ENCODE results near the gene GRIK4.

The GRIK4 gene

DNA sequence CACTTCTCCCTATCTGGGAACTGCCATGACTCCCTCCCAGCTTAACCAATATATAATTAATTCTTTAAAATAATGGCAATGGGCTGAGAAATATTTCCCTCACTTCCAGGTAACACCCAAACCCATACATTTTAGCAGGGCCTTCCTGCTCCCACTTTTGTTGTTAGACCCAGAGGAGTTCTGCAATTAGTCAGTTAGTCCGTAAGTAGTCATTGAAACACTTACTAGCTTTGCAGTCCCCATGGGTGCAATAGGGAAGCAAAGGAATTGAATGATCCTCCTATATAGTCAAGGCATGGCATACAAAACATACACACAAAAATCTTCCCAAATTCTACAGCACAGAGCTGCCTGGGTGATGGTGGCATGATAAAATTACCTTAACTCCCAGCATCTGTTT is 258.4 kb downstream of the GRIK4 start:
- Histone ChIP-seq H3K27me3 (ENCODE audit: control insufficient read depth, insufficient read depth, low read length) (no peaks in the 10 kb centered on the region), H3K9ac (ENCODE audit: low read length) (no peak overlapping the region), H3K9me3 (ENCODE audit: control insufficient read depth, insufficient read depth, low read depth, low read length) (peaks cover 20% of the 10 kb centered on the region), H3K4me1 (ENCODE audit: control insufficient read depth, insufficient read depth, low read length) (peaks cover 7% of the 10 kb centered on the region; the same call in 1 of the 2 replicates), H3K4me3 (ENCODE audit: low read depth, low read length) (no peak overlapping the region), H3K27ac (ENCODE audit: low read depth, low read length) (no peak overlapping the region), H3K36me3 (ENCODE audit: control insufficient read depth, insufficient read depth, low read length) (no peaks in the 10 kb centered on the region)

DNA sequence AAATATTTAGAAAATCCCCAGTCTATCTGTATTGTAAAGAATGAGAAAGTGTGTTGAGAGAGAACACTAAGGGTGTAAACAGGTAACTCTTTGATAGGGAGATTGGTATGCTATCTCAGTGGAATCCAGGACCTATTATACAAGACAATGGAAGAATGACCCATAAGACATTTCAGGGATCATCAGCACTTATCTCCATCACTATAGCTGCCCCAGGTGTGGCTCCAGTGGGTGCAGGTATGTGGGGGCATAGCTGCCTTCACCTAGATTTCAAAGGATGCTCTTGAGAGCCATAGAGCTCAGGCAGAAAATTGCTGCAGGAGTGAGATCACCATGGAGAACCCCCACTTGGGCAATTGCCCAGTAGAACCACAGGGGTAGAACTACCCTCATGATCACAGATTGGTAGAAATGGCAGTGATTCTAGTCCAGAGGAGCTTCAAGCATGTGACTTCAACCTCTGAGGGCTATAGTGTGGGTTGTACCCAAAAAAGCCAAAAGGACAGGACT is 260.1 kb downstream of the GRIK4 start:
- Histone ChIP-seq H3K27ac (ENCODE audit: low read depth, low read length) (no peak overlapping the region), H3K9ac (ENCODE audit: low read length) (no peak overlapping the region), H3K4me3 (ENCODE audit: low read depth, low read length) (no peak overlapping the region), H3K9me3 (ENCODE audit: control insufficient read depth, insufficient read depth, low read depth, low read length) (peaks cover 20% of the 10 kb centered on the region), H3K27me3 (ENCODE audit: control insufficient read depth, insufficient read depth, low read length) (no peaks in the 10 kb centered on the region), H3K36me3 (ENCODE audit: control insufficient read depth, insufficient read depth, low read length) (no peaks in the 10 kb centered on the region), H3K4me1 (ENCODE audit: control insufficient read depth, insufficient read depth, low read length) (peaks cover 17% of the 10 kb centered on the region)

DNA sequence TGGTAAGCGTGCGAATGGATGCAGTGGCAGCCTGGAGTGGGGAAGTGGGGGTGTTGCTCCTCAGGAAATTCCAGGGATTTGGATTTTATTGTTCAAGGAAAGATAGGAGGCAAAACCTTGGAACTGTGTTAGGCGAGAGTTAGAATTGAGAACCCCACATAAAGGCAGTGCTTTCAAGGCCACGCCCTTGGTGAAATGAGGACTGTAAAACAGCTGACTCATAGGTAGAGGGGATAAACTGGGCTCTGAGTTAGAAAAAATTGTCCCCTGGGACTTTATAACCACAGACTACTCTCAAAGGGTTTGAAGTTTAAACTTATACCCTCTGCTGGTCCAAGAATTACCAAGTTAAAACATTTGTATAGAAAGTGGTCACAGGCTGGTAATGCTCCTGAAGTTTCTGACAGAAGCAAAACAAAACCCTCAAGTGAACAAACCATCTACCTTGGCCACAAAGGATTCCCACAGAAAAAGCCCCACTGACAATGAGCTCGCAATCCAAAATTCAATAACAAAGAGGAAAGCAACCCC is 262.0 kb downstream of the GRIK4 start:
- Histone ChIP-seq H3K4me1 (ENCODE audit: control insufficient read depth, insufficient read depth, low read length) (peaks cover 25% of the 10 kb centered on the region), H3K4me3 (ENCODE audit: low read depth, low read length) (no peak overlapping the region), H3K27me3 (ENCODE audit: control insufficient read depth, insufficient read depth, low read length) (no peaks in the 10 kb centered on the region), H3K36me3 (ENCODE audit: control insufficient read depth, insufficient read depth, low read length) (no peaks in the 10 kb centered on the region), H3K9ac (ENCODE audit: low read length) (no peak overlapping the region), H3K27ac (ENCODE audit: low read depth, low read length) (no peak overlapping the region), H3K9me3 (ENCODE audit: control insufficient read depth, insufficient read depth, low read depth, low read length) (peaks cover 11% of the 10 kb centered on the region)

DNA sequence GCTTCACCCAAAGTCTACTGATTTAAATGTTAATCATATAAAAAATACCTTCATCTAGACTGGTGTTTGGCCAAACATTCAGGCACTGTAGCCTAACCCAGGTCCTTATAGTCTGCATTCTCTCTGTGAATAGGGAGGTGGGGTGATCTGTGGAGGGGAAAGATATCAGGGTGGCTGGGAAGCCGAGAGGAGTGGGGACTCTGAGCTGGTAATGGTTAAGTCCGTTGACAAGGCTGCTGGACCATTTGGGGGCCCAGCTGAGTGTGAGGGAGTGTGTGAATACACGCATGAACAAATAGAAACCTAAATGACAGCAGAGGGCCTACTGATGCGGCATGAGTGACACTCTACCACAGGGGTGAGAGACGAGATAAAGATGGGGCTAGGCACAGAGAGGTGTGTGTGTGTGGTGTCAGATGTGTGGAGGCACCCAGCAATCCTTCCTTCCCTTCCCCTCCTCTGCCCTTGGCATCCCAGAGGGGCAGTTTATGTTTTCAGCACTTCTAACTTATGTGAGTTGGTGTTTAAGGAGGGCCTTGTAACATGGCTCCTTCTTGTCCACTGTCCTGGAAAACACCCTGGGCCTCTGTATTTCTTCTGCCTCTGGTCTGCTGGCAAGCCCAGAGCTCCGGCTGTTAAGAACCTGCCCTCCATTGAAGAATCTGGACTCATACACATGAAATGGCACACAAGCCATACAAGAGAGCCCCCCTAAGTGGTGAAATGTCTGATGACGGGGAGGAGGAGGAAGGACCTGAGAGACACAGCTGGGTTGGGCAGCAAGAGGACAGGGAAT is 263.2 kb downstream of the GRIK4 start:
- Histone ChIP-seq H3K27me3 (ENCODE audit: control insufficient read depth, insufficient read depth, low read length) (no peaks in the 10 kb centered on the region), H3K36me3 (ENCODE audit: control insufficient read depth, insufficient read depth, low read length) (no peaks in the 10 kb centered on the region), H3K9ac (ENCODE audit: low read length) (no peak overlapping the region), H3K4me1 (ENCODE audit: control insufficient read depth, insufficient read depth, low read length) (peaks cover 34% of the 10 kb centered on the region), H3K4me3 (ENCODE audit: low read depth, low read length) (no peak overlapping the region), H3K9me3 (ENCODE audit: control insufficient read depth, insufficient read depth, low read depth, low read length) (peaks cover 11% of the 10 kb centered on the region), H3K27ac (ENCODE audit: low read depth, low read length) (no peak overlapping the region)

DNA sequence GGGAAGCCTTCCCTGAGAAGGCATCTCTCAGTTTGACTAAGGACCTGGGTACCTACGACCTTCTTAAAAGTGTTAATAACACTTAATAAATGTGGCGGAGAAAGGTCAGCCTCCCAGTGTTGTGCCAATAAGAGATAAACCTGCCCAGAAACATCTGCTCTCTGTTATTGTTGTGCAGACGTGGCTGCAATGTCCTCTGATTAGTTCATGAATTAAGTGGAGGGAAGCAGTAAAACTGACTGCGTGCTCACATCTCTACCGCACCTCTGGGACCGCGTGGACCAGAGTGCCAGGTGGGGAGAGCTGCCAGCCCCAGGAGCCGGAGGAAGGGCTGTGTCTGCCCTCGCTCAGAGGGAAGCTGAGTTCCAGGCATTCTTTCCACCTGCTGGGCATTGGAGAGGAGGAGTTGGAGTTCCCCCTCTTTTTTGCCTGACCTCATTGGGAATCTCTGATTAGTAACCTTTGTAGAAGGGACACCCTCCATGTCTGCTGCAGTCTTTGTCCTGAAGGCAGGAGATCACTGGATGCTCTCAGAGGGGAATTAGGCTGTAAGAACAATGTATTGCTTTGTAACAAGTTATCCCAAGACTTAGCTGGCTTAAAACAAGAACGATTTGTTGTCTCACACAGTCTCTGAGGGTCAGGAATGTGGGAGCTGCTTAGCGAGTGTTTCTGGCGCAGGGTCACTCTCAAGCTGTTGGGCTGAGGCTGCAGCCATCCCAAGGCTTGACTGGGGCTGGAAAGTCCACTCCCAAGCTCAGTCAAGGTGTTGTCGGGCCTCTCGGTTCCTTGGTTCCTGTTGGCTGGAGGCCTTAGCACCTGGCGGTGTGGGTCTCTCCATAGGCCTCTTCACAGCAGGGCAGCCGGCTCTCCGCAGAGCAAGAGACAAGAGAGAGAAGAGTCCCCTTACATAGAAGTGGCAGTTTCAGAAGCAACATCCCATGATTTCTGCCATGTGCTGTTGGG is 264.7 kb downstream of the GRIK4 start:
- Histone ChIP-seq H3K4me1 (ENCODE audit: control insufficient read depth, insufficient read depth, low read length) (peaks cover 31% of the 10 kb centered on the region), H3K4me3 (ENCODE audit: low read depth, low read length) (no peak overlapping the region), H3K9me3 (ENCODE audit: control insufficient read depth, insufficient read depth, low read depth, low read length) (peaks cover 11% of the 10 kb centered on the region), H3K27me3 (ENCODE audit: control insufficient read depth, insufficient read depth, low read length) (no peaks in the 10 kb centered on the region), H3K36me3 (ENCODE audit: control insufficient read depth, insufficient read depth, low read length) (no peaks in the 10 kb centered on the region), H3K27ac (ENCODE audit: low read depth, low read length) (no peak overlapping the region), H3K9ac (ENCODE audit: low read length) (no peak overlapping the region)

DNA sequence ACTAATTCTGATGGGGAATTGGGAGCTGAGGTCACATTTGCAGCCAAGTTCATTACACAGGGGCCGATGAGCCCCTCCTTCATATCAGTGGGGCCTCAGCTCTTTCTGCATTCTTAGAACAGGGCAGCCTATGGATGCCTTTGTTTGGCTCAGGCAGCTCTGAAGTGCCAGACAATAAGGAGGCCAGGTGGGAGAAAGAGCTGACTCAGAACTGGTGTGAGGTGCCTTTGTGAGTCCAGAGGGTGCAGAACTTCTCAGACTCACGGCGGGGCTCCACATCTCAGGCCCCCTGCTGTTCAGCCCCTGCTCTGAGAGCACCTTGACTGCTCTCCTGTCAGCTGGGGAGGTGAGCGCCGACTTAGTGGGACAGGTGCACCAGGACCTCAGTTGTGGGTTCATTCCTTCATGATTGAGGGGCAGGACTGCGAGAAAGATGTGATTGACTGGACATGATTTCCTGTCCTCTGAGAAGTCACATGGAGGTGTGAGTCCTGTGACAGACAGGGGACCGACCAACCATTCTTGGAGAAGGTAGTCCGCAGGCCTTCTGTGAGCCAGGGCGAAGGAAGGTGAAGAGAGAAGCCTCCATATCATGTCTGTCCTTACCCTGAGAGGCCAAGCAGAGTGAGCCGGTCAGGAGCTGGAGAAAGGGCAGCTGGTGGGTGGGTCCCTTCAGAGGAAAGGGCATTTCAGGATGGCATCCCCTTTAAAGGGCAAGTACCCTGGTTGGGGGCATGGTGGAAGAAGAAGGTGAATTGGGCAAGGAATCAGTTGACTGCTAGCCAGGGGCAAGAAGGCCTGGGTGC is 267.3 kb downstream of the GRIK4 start:
- no peak overlapping the region for H3K27ac ChIP-seq (ENCODE audit: low read depth, low read length)
- peaks cover 2% of the 10 kb centered on the region for H3K9me3 ChIP-seq (ENCODE audit: control insufficient read depth, insufficient read depth, low read depth, low read length)
- no peaks in the 10 kb centered on the region for H3K36me3 ChIP-seq (ENCODE audit: control insufficient read depth, insufficient read depth, low read length)
- no peak overlapping the region for H3K4me3 ChIP-seq (ENCODE audit: low read depth, low read length)
- no peaks in the 10 kb centered on the region for H3K27me3 ChIP-seq (ENCODE audit: control insufficient read depth, insufficient read depth, low read length)
- peaks cover 36% of the 10 kb centered on the region for H3K4me1 ChIP-seq (ENCODE audit: control insufficient read depth, insufficient read depth, low read length)
- no peak overlapping the region for H3K9ac ChIP-seq (ENCODE audit: low read length)

DNA sequence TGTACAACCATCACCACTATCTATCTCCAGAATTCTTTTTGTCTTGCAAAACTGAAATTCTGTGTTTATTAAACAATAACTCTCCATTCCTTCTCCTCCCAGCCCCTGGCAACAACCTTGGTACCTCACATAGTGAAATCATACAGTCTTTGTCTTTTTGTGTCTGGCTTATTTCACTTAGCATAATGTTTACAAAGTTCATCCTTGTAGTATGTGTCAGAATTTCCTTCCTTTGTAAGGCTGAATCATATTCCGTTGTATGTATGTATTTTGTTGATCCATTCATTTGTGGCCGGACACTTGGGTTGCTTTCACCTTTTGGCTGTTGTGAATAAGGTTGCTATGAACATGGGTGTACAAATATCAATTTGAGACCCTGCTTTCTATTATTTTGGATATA is 268.7 kb downstream of the GRIK4 start:
- Histone ChIP-seq H3K36me3 (ENCODE audit: control insufficient read depth, insufficient read depth, low read length) (no peaks in the 10 kb centered on the region), H3K27me3 (ENCODE audit: control insufficient read depth, insufficient read depth, low read length) (no peaks in the 10 kb centered on the region), H3K4me3 (ENCODE audit: low read depth, low read length) (no peak overlapping the region), H3K9me3 (ENCODE audit: control insufficient read depth, insufficient read depth, low read depth, low read length) (no peaks in the 10 kb centered on the region), H3K4me1 (ENCODE audit: control insufficient read depth, insufficient read depth, low read length) (peaks cover 36% of the 10 kb centered on the region), H3K9ac (ENCODE audit: low read length) (no peak overlapping the region), H3K27ac (ENCODE audit: low read depth, low read length) (no peak overlapping the region)

DNA sequence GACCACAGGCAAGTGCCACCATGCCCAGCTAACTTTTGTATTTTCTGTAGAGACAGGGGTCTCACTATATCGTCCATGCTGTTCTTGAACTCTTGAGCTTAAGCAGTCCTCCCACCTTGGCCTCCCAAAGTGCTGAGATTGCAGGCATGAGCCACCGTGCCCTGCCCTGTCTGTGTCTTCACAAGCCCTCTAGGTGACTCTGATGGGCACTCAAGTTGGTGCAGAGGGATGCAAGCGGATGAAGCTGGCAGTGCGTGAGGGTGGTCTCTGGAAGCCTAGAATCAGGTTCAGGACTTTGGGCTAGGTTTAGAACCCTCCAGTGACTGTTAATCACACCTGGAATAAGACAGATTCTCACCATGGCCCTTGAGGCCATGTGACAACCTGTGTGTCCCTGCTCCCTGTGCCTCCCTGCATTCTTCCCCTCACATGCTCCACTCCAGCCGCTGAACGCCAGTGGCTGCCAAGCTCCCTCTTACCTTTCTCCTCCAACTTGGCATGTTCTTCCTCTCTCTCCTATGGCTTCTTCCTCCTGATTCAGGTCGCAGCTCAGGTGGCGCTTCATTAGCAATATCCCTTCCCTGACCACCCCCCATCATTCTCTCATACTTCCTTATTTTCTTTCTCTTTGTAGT is 270.1 kb downstream of the GRIK4 start:
- H3K36me3 ChIP-seq (ENCODE audit: control insufficient read depth, insufficient read depth, low read length), result no peaks in the 10 kb centered on the region
- H3K4me3 ChIP-seq (ENCODE audit: low read depth, low read length), result no peak overlapping the region
- no peak overlapping the region for H3K27ac ChIP-seq (ENCODE audit: low read depth, low read length)
- peaks cover 27% of the 10 kb centered on the region for H3K4me1 ChIP-seq (ENCODE audit: control insufficient read depth, insufficient read depth, low read length)
- H3K27me3 ChIP-seq (ENCODE audit: control insufficient read depth, insufficient read depth, low read length), result no peaks in the 10 kb centered on the region
- no peaks in the 10 kb centered on the region for H3K9me3 ChIP-seq (ENCODE audit: control insufficient read depth, insufficient read depth, low read depth, low read length)
- no peak overlapping the region for H3K9ac ChIP-seq (ENCODE audit: low read length)

DNA sequence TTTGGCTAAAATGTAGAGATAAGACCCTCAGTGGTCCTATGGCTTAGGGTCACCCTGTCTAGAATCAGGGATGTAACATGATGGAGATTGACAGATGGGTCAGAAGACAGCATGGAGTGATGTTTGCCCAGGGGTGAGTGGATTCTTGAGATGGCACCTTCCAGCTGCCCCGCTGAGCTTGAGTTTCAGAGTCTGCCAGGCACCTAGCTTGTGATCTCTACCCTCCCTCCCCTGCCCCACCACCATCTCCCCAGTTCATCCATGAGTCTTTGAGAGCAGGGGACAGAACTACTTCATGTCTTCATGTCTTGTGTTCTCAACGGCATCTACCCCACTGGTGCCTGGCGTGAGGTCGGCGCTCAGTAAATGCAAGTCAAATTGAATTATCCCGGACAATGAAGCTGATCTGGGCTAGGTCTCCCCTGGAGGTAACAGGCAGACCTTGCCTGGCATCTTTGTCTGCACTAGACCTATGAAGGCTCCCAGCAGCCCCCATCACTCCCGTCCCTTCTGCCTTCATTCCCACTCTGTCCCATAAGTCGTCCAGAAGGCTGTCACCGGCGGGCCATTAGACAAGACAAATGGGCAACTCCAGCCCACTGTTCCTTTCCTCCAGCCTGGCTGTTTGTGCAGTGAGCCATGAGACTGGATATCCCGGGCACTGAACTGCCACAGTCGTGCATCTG is 273.2 kb downstream of the GRIK4 start:
- H3K27me3 ChIP-seq (ENCODE audit: control insufficient read depth, insufficient read depth, low read length), result no peaks in the 10 kb centered on the region; the same call in 1 of the 2 replicates
- no peak overlapping the region for H3K9ac ChIP-seq (ENCODE audit: low read length)
- H3K27ac ChIP-seq (ENCODE audit: low read depth, low read length), result no peak overlapping the region
- peaks cover 10% of the 10 kb centered on the region; the same call in 1 of the 2 replicates for H3K4me1 ChIP-seq (ENCODE audit: control insufficient read depth, insufficient read depth, low read length)
- H3K9me3 ChIP-seq (ENCODE audit: control insufficient read depth, insufficient read depth, low read depth, low read length), result no peaks in the 10 kb centered on the region
- H3K4me3 ChIP-seq (ENCODE audit: low read depth, low read length), result no peak overlapping the region
- H3K36me3 ChIP-seq (ENCODE audit: control insufficient read depth, insufficient read depth, low read length), result no peaks in the 10 kb centered on the region
